Measurements from ENCODE around the gene EMSY.

GRCh38 chr11:76568139-76568538 lies 123.3 kb downstream of the EMSY start:
- TF ChIP-seq, protein P1, sequence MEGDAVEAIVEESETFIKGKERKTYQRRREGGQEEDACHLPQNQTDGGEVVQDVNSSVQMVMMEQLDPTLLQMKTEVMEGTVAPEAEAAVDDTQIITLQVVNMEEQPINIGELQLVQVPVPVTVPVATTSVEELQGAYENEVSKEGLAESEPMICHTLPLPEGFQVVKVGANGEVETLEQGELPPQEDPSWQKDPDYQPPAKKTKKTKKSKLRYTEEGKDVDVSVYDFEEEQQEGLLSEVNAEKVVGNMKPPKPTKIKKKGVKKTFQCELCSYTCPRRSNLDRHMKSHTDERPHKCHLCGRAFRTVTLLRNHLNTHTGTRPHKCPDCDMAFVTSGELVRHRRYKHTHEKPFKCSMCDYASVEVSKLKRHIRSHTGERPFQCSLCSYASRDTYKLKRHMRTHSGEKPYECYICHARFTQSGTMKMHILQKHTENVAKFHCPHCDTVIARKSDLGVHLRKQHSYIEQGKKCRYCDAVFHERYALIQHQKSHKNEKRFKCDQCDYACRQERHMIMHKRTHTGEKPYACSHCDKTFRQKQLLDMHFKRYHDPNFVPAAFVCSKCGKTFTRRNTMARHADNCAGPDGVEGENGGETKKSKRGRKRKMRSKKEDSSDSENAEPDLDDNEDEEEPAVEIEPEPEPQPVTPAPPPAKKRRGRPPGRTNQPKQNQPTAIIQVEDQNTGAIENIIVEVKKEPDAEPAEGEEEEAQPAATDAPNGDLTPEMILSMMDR (IDR thresholded peaks at IDR 0.05) = no peak
- TF ChIP-seq POLR2A (IDR thresholded peaks at IDR 0.05) = no peak
